ENCODE data around the gene ARHGAP6.

Gene ARHGAP6

DNA sequence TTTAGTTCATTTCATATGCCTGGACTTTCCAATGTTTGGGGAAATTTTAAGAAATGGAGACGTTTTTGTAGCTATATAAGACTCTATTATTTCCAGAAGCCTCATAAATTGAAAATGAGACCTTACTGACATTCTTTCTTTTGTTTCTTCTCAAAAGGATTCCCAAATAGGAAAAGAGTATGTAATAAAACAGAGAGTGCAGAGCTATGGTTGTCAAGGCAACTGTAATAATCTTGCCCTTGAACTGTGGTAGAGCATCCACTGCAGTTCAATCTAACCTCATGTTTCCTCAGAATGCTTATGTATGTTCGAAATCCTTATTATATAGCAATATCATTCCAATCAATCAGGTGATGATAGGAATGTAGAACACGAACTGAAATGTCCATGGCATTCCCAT is 318.4 kb downstream of the ARHGAP6 start:
- Histone ChIP-seq H3K4me3 (no peak overlapping the region), H3K27ac (no peak overlapping the region), H3K36me3 (ENCODE audit: insufficient read depth, low read length) (no peaks in the 10 kb centered on the region), H3K9me3 (ENCODE audit: low read depth, low read length) (no peaks in the 10 kb centered on the region), H3K9ac (ENCODE audit: insufficient read length) (no peak overlapping the region)
- no peak for TF ChIP-seq EZH2 (IDR thresholded peaks at IDR 0.05)
- TF ChIP-seq POLR2AphosphoS5 (IDR thresholded peaks at IDR 0.05; ENCODE audit: borderline replicate concordance, low read depth, low read length), result no peak
- DNase-seq (ENCODE audit: low read depth, low spot score), result no peak

DNA sequence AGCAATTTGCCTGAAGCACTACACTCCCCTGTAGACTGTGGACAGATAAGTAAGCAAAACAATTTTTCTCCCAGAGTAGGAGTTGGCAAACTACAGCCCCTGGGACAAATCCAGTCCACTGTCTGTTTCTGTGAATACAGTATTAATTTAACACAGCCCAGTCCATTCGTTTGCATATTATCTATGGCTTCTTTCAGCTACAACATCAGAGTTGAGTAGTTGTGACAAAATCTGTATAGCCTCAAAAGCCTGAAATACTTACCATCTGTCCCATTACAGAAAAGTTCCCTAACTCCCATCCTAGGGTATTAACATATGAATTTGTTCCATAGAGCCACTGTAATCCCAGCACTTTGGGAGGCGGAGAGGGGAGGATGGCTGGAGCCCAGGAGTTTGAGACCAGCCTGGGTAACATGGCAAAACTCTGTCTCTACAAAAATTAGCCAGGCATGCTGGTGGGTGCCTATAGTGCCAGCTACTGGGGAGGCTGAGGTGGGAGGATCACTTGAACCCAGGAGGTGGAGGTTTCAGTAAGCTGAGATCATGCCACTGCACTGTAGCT is 319.5 kb downstream of the ARHGAP6 start:
- no peaks in the 10 kb centered on the region for H3K9me3 ChIP-seq (ENCODE audit: low read depth, low read length)
- no peak for DNase-seq (ENCODE audit: low read depth, low spot score)
- no peak overlapping the region for H3K4me3 ChIP-seq
- no peak overlapping the region for H3K9ac ChIP-seq (ENCODE audit: insufficient read length)
- TF ChIP-seq EZH2 (IDR thresholded peaks at IDR 0.05), result no peak
- no peak overlapping the region for H3K27ac ChIP-seq
- H3K36me3 ChIP-seq (ENCODE audit: insufficient read depth, low read length), result no peaks in the 10 kb centered on the region

DNA sequence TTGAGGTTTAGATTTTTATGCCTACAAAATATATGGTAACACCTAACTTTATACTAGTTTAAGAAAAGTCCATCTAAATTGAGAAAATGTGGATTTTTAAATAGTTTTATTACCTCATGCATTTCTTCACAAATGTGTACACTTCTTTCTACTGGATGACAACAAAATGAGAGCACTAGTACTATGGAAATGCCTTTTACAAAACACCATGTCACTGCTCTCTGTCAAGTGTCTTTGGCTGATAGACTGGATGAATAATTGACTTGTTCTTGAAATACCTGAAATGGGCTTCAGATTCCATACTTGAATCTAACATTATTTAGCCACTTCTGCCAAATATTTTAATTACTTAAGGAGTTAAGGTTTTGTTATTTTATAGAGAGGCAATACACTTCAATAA is 323.0 kb downstream of the ARHGAP6 start:
- TF ChIP-seq EZH2 (IDR thresholded peaks at IDR 0.05) (no peak), POLR2AphosphoS5 (IDR thresholded peaks at IDR 0.05; ENCODE audit: borderline replicate concordance, low read depth, low read length) (no peak), FOXP2 (optimal IDR thresholded peaks at IDR 0.05; ENCODE audit: control extremely low read depth, extremely low read length, insufficient read depth) (no peak)
- no peak overlapping the region for H3K27ac ChIP-seq
- H3K9ac ChIP-seq (ENCODE audit: insufficient read length), result no peak overlapping the region
- H3K9me3 ChIP-seq (ENCODE audit: low read depth, low read length), result no peaks in the 10 kb centered on the region
- H3K4me3 ChIP-seq, result no peak overlapping the region
- no peak for DNase-seq (ENCODE audit: low read depth, low spot score)
- H3K36me3 ChIP-seq (ENCODE audit: insufficient read depth, low read length), result no peaks in the 10 kb centered on the region

DNA sequence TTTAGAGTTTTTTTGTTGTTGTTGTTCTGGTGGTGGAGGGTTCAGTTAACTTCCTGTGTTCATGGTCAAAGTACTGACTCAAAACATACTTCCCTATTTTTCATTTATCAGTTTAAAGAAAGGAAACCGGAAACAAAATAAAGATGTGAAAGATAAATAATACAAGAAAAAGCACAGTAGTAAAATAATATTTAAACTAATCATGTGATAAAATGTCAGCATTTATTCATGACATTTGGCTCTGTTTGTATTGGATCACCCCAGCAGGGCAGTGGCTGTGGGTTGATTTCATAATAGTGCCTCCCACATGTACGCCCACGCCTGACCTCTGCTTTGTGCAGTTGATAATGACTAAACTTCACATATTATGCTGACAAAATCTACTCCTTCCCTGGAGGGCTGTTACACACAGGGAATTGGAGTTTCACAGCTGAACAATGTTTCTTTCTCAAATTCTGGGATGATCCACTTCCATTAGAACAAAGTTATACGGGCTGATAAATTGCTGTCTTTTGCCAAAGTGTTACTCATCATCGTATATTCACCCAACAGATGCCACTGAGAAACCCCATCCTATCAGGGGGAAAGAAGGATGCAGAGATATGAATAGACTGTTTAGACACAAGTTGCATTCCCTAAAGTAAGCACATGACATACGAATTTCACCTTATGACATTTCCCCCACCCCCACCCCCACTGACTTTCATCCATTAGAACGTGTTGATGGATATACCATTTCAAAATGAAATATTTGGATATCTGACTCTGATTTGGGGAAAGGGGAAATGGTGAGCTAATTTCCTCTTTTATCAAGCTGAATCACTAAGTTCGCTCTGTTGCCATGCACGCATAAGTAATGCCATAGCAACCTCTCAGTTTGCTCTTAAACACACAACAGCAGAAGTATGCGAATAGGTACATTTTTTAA is 324.2 kb downstream of the ARHGAP6 start:
- no peak for DNase-seq (ENCODE audit: low read depth, low spot score)
- no peak overlapping the region for H3K9ac ChIP-seq (ENCODE audit: insufficient read length)
- no peaks in the 10 kb centered on the region for H3K9me3 ChIP-seq (ENCODE audit: low read depth, low read length)
- no peak overlapping the region for H3K4me3 ChIP-seq
- no peak overlapping the region for H3K27ac ChIP-seq
- no peak for TF ChIP-seq FOXP2 (optimal IDR thresholded peaks at IDR 0.05; ENCODE audit: control extremely low read depth, extremely low read length, insufficient read depth)
- TF ChIP-seq EZH2 (IDR thresholded peaks at IDR 0.05), result no peak
- TF ChIP-seq POLR2AphosphoS5 (IDR thresholded peaks at IDR 0.05; ENCODE audit: borderline replicate concordance, low read depth, low read length), result no peak
- no peaks in the 10 kb centered on the region for H3K36me3 ChIP-seq (ENCODE audit: insufficient read depth, low read length)

DNA sequence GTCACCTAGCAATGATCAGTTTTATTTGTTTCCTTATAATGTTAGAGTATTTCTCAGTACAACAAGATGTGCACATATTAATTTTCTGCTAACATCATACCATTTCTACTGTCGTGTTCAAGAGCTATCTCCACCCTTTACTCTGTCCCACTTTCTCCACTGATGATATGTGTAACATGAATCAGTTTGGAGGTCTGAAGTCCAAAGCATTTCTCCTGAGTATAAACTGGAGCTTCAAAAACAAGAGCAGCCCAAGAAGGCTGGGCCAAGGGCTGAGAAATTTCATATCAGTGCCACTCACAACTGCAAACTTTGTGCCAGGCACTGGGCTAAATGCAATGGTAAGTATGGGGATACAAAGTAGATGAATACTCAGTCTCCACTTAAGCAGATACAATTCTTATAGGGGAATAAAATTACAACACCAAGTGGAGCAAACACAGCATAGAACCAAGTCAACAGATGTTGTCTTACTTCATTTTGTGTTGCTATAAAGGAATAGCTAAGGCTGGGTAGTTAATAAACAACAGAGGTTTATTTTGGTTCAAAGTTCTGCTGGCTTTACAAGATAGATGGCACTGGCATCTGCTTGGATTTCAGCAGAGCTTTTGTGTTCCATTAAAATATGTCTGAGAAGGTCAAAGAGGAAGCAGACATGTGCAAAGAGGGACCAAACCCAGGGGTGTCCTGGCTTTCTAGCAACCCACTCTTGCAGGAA is 328.3 kb downstream of the ARHGAP6 start:
- no peaks in the 10 kb centered on the region for H3K36me3 ChIP-seq (ENCODE audit: insufficient read depth, low read length)
- DNase-seq (ENCODE audit: low read depth, low spot score), result no peak
- H3K4me3 ChIP-seq, result no peak overlapping the region
- H3K27ac ChIP-seq, result no peak overlapping the region
- no peaks in the 10 kb centered on the region for H3K9me3 ChIP-seq (ENCODE audit: low read depth, low read length)
- H3K9ac ChIP-seq (ENCODE audit: insufficient read length), result no peak overlapping the region
- TF ChIP-seq POLR2AphosphoS5 (IDR thresholded peaks at IDR 0.05; ENCODE audit: borderline replicate concordance, low read depth, low read length), result no peak
- TF ChIP-seq EZH2 (IDR thresholded peaks at IDR 0.05), result no peak
- no peak for TF ChIP-seq FOXP2 (optimal IDR thresholded peaks at IDR 0.05; ENCODE audit: control extremely low read depth, extremely low read length, insufficient read depth)

DNA sequence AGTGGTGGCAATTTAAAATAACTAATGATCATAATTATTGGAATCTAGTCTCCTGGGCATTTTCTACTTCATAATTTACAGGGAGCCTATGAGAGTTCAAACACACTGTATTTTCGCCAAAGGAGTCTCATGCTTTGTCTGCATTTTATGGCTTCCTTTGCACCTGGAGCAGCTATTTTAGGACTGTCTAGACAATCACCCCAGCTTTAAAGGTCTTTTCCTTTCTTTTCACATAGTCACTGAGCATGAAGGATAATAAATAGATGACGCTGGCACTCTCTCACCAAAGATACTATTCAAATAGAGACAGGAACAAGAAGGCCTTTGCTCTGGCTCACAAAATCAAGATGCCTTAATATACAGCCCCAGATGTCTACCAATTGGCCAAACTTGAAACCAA is 329.5 kb downstream of the ARHGAP6 start:
- Histone ChIP-seq H3K4me3 (no peak overlapping the region), H3K9me3 (ENCODE audit: low read depth, low read length) (no peaks in the 10 kb centered on the region), H3K36me3 (ENCODE audit: insufficient read depth, low read length) (no peaks in the 10 kb centered on the region), H3K27ac (no peak overlapping the region), H3K9ac (ENCODE audit: insufficient read length) (no peak overlapping the region)
- TF ChIP-seq EZH2 (IDR thresholded peaks at IDR 0.05) (no peak), POLR2AphosphoS5 (IDR thresholded peaks at IDR 0.05; ENCODE audit: borderline replicate concordance, low read depth, low read length) (no peak), FOXP2 (optimal IDR thresholded peaks at IDR 0.05; ENCODE audit: control extremely low read depth, extremely low read length, insufficient read depth) (no peak)
- no peak for DNase-seq (ENCODE audit: low read depth, low spot score)

DNA sequence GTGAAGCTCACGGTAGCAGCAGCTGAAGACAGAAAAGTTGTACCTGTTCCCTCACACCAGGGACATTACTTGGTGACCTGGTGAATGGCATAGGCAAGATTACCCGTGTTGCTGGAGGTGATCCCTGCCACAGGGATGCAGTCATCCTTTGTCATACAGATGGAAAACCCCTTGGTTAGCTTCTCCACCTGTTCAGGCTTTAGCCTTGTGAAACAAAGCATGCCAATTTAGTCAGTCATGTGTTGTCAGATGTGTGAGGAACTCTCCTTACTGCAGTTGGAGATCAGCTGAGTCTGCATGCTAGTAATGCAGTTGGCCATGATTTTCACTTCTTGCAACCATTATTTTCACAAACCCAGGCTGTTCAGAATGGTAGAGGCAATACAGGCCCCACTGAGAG is 331.6 kb downstream of the ARHGAP6 start:
- TF ChIP-seq POLR2AphosphoS5 (IDR thresholded peaks at IDR 0.05; ENCODE audit: borderline replicate concordance, low read depth, low read length) (no peak), EZH2 (IDR thresholded peaks at IDR 0.05) (no peak)
- no peak overlapping the region for H3K4me3 ChIP-seq
- no peak for DNase-seq (ENCODE audit: low read depth, low spot score)
- no peak overlapping the region for H3K9ac ChIP-seq (ENCODE audit: insufficient read length)
- no peak overlapping the region for H3K27ac ChIP-seq
- no peaks in the 10 kb centered on the region for H3K9me3 ChIP-seq (ENCODE audit: low read depth, low read length)
- H3K36me3 ChIP-seq (ENCODE audit: insufficient read depth, low read length), result no peaks in the 10 kb centered on the region

DNA sequence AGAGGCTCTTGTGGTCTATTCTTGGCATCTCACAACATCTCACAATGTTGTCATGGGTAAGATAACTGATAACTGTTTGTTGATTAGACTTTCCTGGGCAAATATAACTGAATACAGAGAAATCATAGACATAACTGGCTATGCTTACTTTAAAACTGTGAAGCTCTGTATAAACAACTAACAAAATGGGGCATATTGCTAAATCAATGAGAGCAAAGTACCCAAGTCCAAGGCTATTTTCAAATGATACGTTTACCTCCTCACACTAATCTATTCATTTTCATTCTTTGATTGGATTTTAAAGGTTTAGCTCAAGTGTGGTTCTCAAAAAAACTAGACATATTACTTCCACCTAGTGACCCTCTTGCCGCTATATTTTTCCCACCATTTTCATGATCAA is 333.9 kb downstream of the ARHGAP6 start:
- TF ChIP-seq FOXP2 (optimal IDR thresholded peaks at IDR 0.05; ENCODE audit: control extremely low read depth, extremely low read length, insufficient read depth) (no peak), EZH2 (IDR thresholded peaks at IDR 0.05) (no peak), POLR2AphosphoS5 (IDR thresholded peaks at IDR 0.05; ENCODE audit: borderline replicate concordance, low read depth, low read length) (no peak)
- no peak overlapping the region for H3K27ac ChIP-seq
- DNase-seq (ENCODE audit: low read depth, low spot score), result no peak
- no peak overlapping the region for H3K9ac ChIP-seq (ENCODE audit: insufficient read length)
- no peaks in the 10 kb centered on the region for H3K9me3 ChIP-seq (ENCODE audit: low read depth, low read length)
- H3K4me3 ChIP-seq, result no peak overlapping the region
- H3K36me3 ChIP-seq (ENCODE audit: insufficient read depth, low read length), result no peaks in the 10 kb centered on the region

Measured in SK-N-MC (cell line).